Natural killer cell (primary cell): Measurements from ENCODE around the gene SLC13A4. TPM values are rescaled to one million over a fixed set of nuclear protein-coding genes. Genes with fewer than 3 reads are reported as not detected.
"Not testable (repeated sequence)": the region's sequence is repeated elsewhere in the genome, so short reads cannot be mapped to it uniquely, and the experiment has no call there.

Source experiments
- ATAC-seq, 3 donors: fragments of 150-1000 bp in 2 of 3; fragments of 200-7000 bp in 1 of 3; cut with Tn5 transposase; 1 replicate in 1 of 3; 2 replicates in 2 of 3; pipeline ENCODE4 v1.10.0; 2021; ENCODE audit warnings: mild to moderate bottlenecking in 2 of 3, moderate library complexity in 2 of 3
- DNase-seq, 2 donors: peaks; one replicate each; pipeline versions ENCODE4 v3.0.0 to v3.0.0-alpha.2; 2013 to 2021; ENCODE audit warnings: mixed read lengths in 1 of 2
- H3K27ac ChIP-seq: one replicate; pipeline ENCODE4 v1.5.1; 2013; ENCODE audit warnings: mild to moderate bottlenecking, low read length
- H3K27me3 ChIP-seq: one replicate; pipeline ENCODE4 v1.6.1; 2013; ENCODE audit warnings: low read length; ENCODE audit not compliant: control insufficient read depth, insufficient read depth
- H3K36me3 ChIP-seq: one replicate; pipeline ENCODE4 v1.6.1; 2013; ENCODE audit warnings: low read length; ENCODE audit not compliant: control insufficient read depth, insufficient read depth
- H3K4me1 ChIP-seq: one replicate; pipeline ENCODE4 v1.6.1; 2013; ENCODE audit warnings: low read length; ENCODE audit not compliant: control insufficient read depth, insufficient read depth
- H3K4me3 ChIP-seq: one replicate; pipeline ENCODE4 v1.5.1; 2013; ENCODE audit warnings: low read length
- H3K9me3 ChIP-seq: one replicate; pipeline ENCODE4 v1.6.1; 2013; ENCODE audit warnings: low read length; ENCODE audit not compliant: control insufficient read depth, insufficient read depth
- H3K27ac Mint-ChIP-seq, 2 donors: one replicate each; pipeline ENCODE4 v1.8.0; 2022; ENCODE audit warnings: mild to moderate bottlenecking in 2 of 2, mixed read lengths in 2 of 2, moderate library complexity in 1 of 2
- H3K27me3 Mint-ChIP-seq, 2 donors: one replicate each; pipeline ENCODE4 v1.8.0; 2022; ENCODE audit warnings: low read depth in 2 of 2, mixed read lengths in 2 of 2
- H3K36me3 Mint-ChIP-seq: one replicate; pipeline ENCODE4 v1.8.0; 2022; ENCODE audit warnings: mixed read lengths
- H3K4me1 Mint-ChIP-seq, 2 donors: one replicate each; pipeline ENCODE4 v1.8.0; 2022; ENCODE audit warnings: mixed read lengths in 2 of 2
- H3K4me3 Mint-ChIP-seq: one replicate; pipeline ENCODE4 v1.8.0; 2022; ENCODE audit warnings: mild to moderate bottlenecking, moderate library complexity, mixed read lengths
- H3K9me3 Mint-ChIP-seq, 2 donors: one replicate each; pipeline ENCODE4 v1.8.0; 2022; ENCODE audit warnings: mixed read lengths in 2 of 2
- WGBS: methylation state at CpG from one replicate; pipeline ENCODE4 v1.1.7; 2013; ENCODE audit warnings: missing lambda C conversion rate; ENCODE audit not compliant: insufficient coverage; 5-methylcytosine and 5-hydroxymethylcytosine counted together
- intact Hi-C: fragments of 100-400 bp; cut with micrococcal nuclease; formaldehyde crosslinking; loops from one replicate; pipeline ENCODE4 v1.14.2; 2022
- total RNA-seq, 4 donors: library from RNA; stranded (reverse); fragments of 120-200 nt in 1 of 4; gene quantifications; one replicate each; pipeline versions ENCODE4 v1.2.3 to v1.2.4, GENCODE V29; 2013 to 2022
- TF ChIP-seq, protein P1 (sequence below): fragments of 200-600 bp; IDR thresholded peaks from one replicate; pipeline ENCODE4 v1.8.0; 2022; ENCODE audit warnings: antibody characterized with exemption

The SLC13A4 gene
- total RNA-seq, 3 donors from 2014 or later (not counting 1 experiment from before 2014, with no cell fraction given): not detected

DNA sequence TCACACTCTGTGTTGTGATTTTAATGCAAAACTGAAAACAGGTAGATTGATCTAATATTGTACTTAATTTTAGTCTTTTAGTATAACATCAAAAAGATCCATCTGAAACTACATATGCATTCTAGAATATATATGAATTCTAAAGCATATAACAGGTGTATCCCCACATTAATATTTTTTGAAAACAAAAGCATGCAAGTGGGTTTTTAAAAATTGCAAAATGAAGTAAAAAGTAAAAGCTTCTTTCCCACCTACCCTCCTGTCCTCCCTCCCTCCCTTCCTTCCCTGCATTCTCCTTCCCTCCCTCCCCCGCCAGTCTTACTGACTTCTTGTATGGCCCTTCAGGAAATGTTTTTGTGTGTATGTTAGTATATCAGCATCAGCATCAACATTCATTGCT, 80.2 kb downstream of the SLC13A4 start:
- Mint-ChIP-seq H3K4me3 (no peak overlapping the region), H3K27ac (no peak overlapping the region), H3K9me3 (no peaks in the 10 kb centered on the region), H3K4me1 (peaks cover 0 to 7% of the 10 kb centered on the region in 2 donors), H3K36me3 (peaks cover 22% of the 10 kb centered on the region), H3K27me3 (no peaks in the 10 kb centered on the region)
- Histone ChIP-seq H3K4me1 (no peaks in the 10 kb centered on the region), H3K27me3 (no peaks in the 10 kb centered on the region), H3K36me3 (peaks cover 44% of the 10 kb centered on the region), H3K27ac (no peak overlapping the region), H3K4me3 (no peak overlapping the region), H3K9me3 (no peaks in the 10 kb centered on the region)
- DNase-seq (no peak), ATAC-seq (no peak)
- intact Hi-C loops: no loop called here
- WGBS: no CpG with 5 or more reads among the region's 1 CpG
- TF ChIP-seq, protein P1, sequence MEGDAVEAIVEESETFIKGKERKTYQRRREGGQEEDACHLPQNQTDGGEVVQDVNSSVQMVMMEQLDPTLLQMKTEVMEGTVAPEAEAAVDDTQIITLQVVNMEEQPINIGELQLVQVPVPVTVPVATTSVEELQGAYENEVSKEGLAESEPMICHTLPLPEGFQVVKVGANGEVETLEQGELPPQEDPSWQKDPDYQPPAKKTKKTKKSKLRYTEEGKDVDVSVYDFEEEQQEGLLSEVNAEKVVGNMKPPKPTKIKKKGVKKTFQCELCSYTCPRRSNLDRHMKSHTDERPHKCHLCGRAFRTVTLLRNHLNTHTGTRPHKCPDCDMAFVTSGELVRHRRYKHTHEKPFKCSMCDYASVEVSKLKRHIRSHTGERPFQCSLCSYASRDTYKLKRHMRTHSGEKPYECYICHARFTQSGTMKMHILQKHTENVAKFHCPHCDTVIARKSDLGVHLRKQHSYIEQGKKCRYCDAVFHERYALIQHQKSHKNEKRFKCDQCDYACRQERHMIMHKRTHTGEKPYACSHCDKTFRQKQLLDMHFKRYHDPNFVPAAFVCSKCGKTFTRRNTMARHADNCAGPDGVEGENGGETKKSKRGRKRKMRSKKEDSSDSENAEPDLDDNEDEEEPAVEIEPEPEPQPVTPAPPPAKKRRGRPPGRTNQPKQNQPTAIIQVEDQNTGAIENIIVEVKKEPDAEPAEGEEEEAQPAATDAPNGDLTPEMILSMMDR: no peak

DNA sequence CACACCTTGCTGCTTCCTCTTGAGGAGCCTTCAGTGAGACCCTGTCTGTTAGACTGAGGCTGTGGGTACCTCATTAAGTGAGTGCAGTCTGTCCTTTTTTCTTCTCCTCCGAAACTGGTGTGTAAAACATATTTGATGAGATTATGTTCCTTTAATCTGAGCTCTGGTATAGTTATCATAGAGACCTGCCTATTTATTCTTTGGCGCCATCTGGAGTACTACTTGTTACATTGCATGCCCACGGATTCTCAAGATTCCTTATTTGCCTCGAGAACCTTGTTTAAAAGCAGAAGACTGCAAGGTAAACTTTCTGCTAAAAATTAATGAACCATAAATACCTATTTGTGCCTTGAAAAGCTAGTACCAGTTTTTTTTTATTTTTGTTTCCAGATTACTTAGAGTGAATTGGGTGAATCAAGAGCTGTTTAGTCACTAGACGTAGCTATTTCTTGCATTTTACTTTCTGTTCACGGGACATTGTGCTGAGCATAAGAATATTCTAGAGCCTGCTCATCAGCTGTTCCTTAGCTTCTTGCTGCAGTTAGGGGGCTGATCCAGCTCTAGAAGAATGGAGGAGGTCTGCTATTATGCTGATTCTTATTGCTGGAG, 82.6 kb downstream of the SLC13A4 start:
- Histone ChIP-seq H3K4me1 (no peaks in the 10 kb centered on the region), H3K9me3 (no peaks in the 10 kb centered on the region), H3K27ac (no peak overlapping the region), H3K4me3 (no peak overlapping the region), H3K36me3 (peaks cover 56% of the 10 kb centered on the region), H3K27me3 (no peaks in the 10 kb centered on the region)
- H3K36me3 Mint-ChIP-seq: peaks cover 25% of the 10 kb centered on the region
- H3K4me3 Mint-ChIP-seq: no peak overlapping the region
- no peaks in the 10 kb centered on the region for H3K9me3 Mint-ChIP-seq
- TF ChIP-seq, protein P1: peak; percentile 72
- peaks cover 0 to 7% of the 10 kb centered on the region in 2 donors for H3K4me1 Mint-ChIP-seq
- H3K27ac Mint-ChIP-seq: no peak overlapping the region
- DNase-seq (peak in 1 of 2 donors; percentile 65), ATAC-seq (peak; percentile 76 to 78 (median 76))
- WGBS: 60% methylated on average over 6 of the region's 6 CpGs
- no peaks in the 10 kb centered on the region for H3K27me3 Mint-ChIP-seq
- intact Hi-C loops: loop anchor here (1.0 kb wide), 1 partner anchor 364 kb away; no protein-coding TSS in a partner anchor

DNA sequence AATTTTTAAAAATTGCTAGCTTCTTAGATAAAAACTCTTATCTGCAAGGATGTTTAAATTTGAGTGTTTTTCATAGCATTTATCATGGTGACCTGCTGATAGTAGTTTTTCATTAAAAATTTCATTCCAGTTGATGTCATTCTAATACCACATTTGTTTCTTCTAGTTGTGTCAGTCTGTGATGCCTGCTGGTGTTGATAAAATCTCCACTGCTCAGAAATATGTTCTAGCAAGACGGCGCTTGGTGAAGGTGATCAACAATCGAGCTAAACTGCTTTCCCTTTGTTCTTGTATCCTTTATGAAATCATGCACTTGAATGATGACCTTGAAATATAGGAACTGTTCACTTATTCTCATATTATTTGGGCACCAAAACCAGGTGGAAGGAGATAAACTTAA, 83.3 kb downstream of the SLC13A4 start:
- DNase-seq: no peak
- H3K4me3 Mint-ChIP-seq: no peak overlapping the region
- intact Hi-C loops: loop anchor here (1.0 kb wide), 1 partner anchor 363 kb away; no protein-coding TSS in a partner anchor
- Histone ChIP-seq H3K4me3 (no peak overlapping the region), H3K4me1 (no peaks in the 10 kb centered on the region), H3K27me3 (no peaks in the 10 kb centered on the region), H3K9me3 (no peaks in the 10 kb centered on the region), H3K27ac (no peak overlapping the region), H3K36me3 (peaks cover 57% of the 10 kb centered on the region)
- no peaks in the 10 kb centered on the region for H3K9me3 Mint-ChIP-seq
- no peaks in the 10 kb centered on the region for H3K27me3 Mint-ChIP-seq
- no peak overlapping the region for H3K27ac Mint-ChIP-seq
- WGBS: 92% methylated on average over 2 of the region's 3 CpGs
- TF ChIP-seq, protein P1: no peak
- no peak for ATAC-seq
- H3K4me1 Mint-ChIP-seq: peaks cover 0 to 7% of the 10 kb centered on the region in 2 donors
- peaks cover 28% of the 10 kb centered on the region for H3K36me3 Mint-ChIP-seq

DNA sequence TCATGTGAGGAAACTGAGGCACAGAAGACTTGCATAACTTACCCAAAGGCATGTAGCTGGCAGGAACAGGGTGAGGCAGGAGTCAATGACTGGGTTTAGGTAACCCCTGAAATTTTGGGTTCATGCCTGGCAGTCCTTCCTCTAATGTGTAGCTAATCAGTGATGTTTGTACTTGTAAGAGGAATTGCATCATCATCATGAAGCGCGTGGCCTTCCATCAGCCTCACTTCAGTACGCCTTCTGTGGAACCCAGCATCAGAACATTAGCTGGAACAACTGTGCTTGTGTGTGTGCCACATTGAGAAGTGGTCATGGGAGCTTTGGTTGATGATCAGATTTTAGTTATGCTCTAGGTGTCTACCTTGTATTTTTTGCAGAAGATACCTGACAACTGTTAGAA, 83.8 kb downstream of the SLC13A4 start:
- DNase-seq (no peak), ATAC-seq (no peak)
- Mint-ChIP-seq H3K4me1 (peaks cover 0 to 7% of the 10 kb centered on the region in 2 donors), H3K27me3 (no peaks in the 10 kb centered on the region), H3K36me3 (peaks cover 28% of the 10 kb centered on the region), H3K4me3 (no peak overlapping the region), H3K27ac (no peak overlapping the region), H3K9me3 (no peaks in the 10 kb centered on the region)
- H3K4me3 ChIP-seq: no peak overlapping the region
- H3K27me3 ChIP-seq: no peaks in the 10 kb centered on the region
- no peaks in the 10 kb centered on the region for H3K9me3 ChIP-seq
- H3K27ac ChIP-seq: no peak overlapping the region
- H3K4me1 ChIP-seq: no peaks in the 10 kb centered on the region
- peaks cover 61% of the 10 kb centered on the region for H3K36me3 ChIP-seq
- TF ChIP-seq, protein P1: no peak
- 80% methylated on average over 3 of the region's 3 CpGs for WGBS
- intact Hi-C loops: no loop called here

DNA sequence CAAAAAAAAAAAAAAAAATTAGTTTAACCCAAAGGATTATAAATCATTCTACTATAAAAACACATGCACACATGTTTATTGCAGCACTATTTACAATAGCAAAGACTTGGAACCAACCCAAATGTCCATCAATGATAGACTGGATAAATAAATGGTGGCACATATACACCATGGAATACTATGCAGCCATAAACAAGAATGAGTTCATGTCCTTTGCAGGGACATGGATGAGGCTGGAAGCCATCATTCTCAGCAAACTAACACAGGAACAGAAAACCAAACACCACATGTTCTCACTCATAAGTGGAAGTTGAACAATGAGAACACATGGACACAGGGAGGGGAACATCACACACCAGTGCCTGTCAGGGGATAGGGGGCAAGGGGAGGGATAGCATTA, 88.3 kb downstream of the SLC13A4 start:
- H3K4me3 Mint-ChIP-seq, H3K9me3 ChIP-seq, H3K27ac Mint-ChIP-seq, H3K27me3 Mint-ChIP-seq, H3K9me3 Mint-ChIP-seq, H3K4me1 ChIP-seq, H3K4me1 Mint-ChIP-seq, ATAC-seq, H3K4me3 ChIP-seq, DNase-seq, H3K27me3 ChIP-seq, intact Hi-C loops, H3K27ac ChIP-seq: not testable (repeated sequence)
- H3K36me3 ChIP-seq: peaks cover 63% of the 10 kb centered on the region
- H3K36me3 Mint-ChIP-seq: peaks cover 18% of the 10 kb centered on the region
